Activated CD4-positive, alpha-beta T cell treated with anti-CD3 and anti-CD28 coated beads, Interleukin-2, amount 50 U/mL, for 1 hour (primary cell): ENCODE data around the gene CCSER1.
"Not testable (repeated sequence)": the region's sequence is repeated elsewhere in the genome, so short reads cannot be mapped to it uniquely, and the experiment has no call there.

Source experiments
- DNase-seq: peaks from one replicate; pipeline ENCODE4 v3.0.0-alpha.2; 2020

The CCSER1 gene

GRCh38 chr4:91226867-91227266 lies 1099.7 kb downstream of the CCSER1 start:
- no peak for DNase-seq

- no peak for DNase-seq
Measured at GRCh38 chr4:91228659-91229058, 1101.5 kb downstream of the CCSER1 start.

GRCh38 chr4:91233164-91233563 lies 1106.0 kb downstream of the CCSER1 start:
- no peak for DNase-seq

- DNase-seq = no peak
Measured at GRCh38 chr4:91243132-91243531, 1115.9 kb downstream of the CCSER1 start.

- DNase-seq = no peak
Measured at GRCh38 chr4:91256043-91256442, 1128.8 kb downstream of the CCSER1 start.

GRCh38 chr4:91256751-91257150 lies 1129.6 kb downstream of the CCSER1 start:
- no peak for DNase-seq

- no peak for DNase-seq
Measured at GRCh38 chr4:91257721-91258120, 1130.5 kb downstream of the CCSER1 start.

- no peak for DNase-seq
Measured at GRCh38 chr4:91258326-91258725, 1131.1 kb downstream of the CCSER1 start.

- DNase-seq = no peak
Measured at GRCh38 chr4:91267543-91267942, 1140.3 kb downstream of the CCSER1 start.

- DNase-seq = not testable (repeated sequence)
Measured at GRCh38 chr4:91268481-91268880, 1141.3 kb downstream of the CCSER1 start.

GRCh38 chr4:91268913-91269312 lies 1141.7 kb downstream of the CCSER1 start:
- no peak for DNase-seq

- no peak for DNase-seq
Measured at GRCh38 chr4:91279899-91280298, 1152.7 kb downstream of the CCSER1 start.

- DNase-seq = no peak
Measured at GRCh38 chr4:91280551-91281290, 1153.5 kb downstream of the CCSER1 start.

GRCh38 chr4:91282217-91282616 lies 1155.0 kb downstream of the CCSER1 start:
- DNase-seq = no peak

GRCh38 chr4:91283726-91284230 lies 1156.6 kb downstream of the CCSER1 start:
- no peak for DNase-seq

GRCh38 chr4:91284480-91284879 lies 1157.3 kb downstream of the CCSER1 start:
- DNase-seq = no peak

GRCh38 chr4:91285487-91285886 lies 1158.3 kb downstream of the CCSER1 start:
- DNase-seq = no peak

- DNase-seq = no peak
Measured at GRCh38 chr4:91288702-91289311, 1161.6 kb downstream of the CCSER1 start.

GRCh38 chr4:91298156-91298700 lies 1171.0 kb downstream of the CCSER1 start:
- DNase-seq = no peak

GRCh38 chr4:91298824-91299223 lies 1171.6 kb downstream of the CCSER1 start:
- DNase-seq = no peak

- DNase-seq = no peak
Measured at GRCh38 chr4:91302120-91302519, 1174.9 kb downstream of the CCSER1 start.

- no peak for DNase-seq
Measured at GRCh38 chr4:91304292-91304691, 1177.1 kb downstream of the CCSER1 start.

GRCh38 chr4:91317434-91317833 lies 1190.2 kb downstream of the CCSER1 start:
- no peak for DNase-seq
